ENCODE measurements around the gene CNTFR.

The CNTFR gene

DNA sequence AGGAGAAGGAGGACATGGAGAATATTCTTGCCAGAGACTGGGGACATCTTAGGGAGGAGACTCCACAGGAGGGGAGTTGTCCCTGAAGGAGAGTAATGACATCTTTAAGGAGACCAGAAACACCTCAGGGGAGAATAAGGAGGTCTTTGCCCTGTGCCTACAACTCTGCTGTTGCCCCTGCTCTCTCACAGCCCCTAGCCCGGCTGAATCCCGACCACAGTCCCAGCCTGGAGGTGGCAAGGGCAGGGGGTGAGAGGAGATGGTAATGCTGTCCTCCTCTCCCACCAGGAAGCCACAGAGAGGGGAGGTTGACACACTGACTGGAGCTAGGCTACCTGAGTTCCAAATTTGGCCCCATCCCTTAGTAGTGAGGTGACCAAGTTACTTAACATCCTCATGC, 36.5 kb downstream of the CNTFR start:
- Mint-ChIP-seq H3K4me3 (no peak overlapping the region), H3K4me1 (peaks cover 2% of the 10 kb centered on the region), H3K27ac (no peak overlapping the region), H3K27me3 (peaks cover 27% of the 10 kb centered on the region), H3K36me3 (no peaks in the 10 kb centered on the region), H3K9me3 (no peaks in the 10 kb centered on the region)
- DNase-seq (ENCODE audit: low spot score in 2 of 2) (no peak), ATAC-seq (ENCODE audit: low read depth) (no peak)

DNA sequence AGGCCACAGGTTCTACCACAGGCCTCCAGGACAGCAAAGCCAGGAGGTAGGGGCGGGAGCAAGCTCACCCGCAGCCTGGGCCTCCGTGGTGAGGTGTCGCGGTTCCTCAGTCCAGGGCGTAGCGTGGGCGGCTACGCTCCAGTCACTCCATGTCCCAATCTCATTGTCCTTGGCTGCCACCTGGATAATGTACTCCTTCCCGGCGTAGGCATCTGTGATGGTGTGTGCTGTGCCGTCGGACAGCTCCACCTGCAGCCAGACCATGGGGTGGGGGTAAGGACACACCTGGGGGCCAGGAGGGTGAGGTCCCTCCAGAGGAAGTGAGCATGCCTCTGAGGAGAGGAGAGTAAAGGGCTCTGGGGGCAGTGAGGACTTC, 36.9 kb downstream of the CNTFR start:
- Mint-ChIP-seq H3K27ac (no peak overlapping the region), H3K9me3 (no peaks in the 10 kb centered on the region), H3K4me3 (no peak overlapping the region), H3K27me3 (peaks cover 27% of the 10 kb centered on the region), H3K36me3 (no peaks in the 10 kb centered on the region), H3K4me1 (peaks cover 2% of the 10 kb centered on the region)
- DNase-seq (ENCODE audit: low spot score in 2 of 2): no peak
- no peak for ATAC-seq (ENCODE audit: low read depth)

DNA sequence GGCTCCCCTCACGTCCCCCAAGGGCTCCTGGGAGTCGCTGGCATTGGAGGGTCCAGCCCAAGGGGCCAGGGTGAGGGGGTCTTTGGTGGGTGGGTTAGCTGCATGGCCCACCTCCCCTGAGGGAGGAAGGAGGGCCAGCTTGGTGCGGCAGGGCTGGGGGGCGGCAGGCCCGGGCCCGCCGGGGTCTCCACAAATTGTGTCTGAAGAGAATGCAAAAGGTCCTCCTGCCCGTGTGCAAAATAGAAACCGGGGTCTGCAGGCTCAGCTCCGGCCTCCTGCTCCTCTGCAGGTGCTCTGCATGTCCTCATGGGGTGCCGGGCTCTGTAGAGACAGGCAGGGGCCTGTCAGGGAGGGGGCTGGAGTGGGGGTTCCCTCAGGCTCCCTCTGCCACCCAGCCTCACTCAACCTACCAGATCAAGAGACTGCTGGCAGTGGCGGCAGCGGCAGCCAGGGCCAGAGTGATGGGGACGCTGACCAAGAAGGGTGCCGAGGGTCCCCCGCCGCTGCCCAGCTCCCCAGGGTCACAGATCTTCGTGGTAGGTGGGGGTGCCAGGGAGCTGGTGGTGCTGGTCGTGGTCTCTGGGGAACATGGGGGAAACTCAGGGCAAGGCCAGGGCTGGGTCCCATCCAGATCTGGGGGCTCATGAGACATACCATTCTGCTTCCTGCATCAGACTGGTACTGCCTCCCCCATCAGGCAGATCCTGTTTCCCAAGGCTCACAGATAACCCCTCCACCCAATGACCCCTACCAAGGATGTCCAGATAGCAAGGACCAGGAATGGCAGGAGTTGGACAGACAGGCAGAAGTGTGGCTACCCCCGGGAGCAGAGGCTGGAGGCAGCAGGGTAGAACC, 37.5 kb downstream of the CNTFR start:
- no peak for DNase-seq (ENCODE audit: low spot score in 2 of 2)
- H3K27me3 Mint-ChIP-seq: peaks cover 26% of the 10 kb centered on the region
- H3K4me3 Mint-ChIP-seq: no peak overlapping the region
- H3K27ac Mint-ChIP-seq: no peak overlapping the region
- no peaks in the 10 kb centered on the region for H3K9me3 Mint-ChIP-seq
- H3K36me3 Mint-ChIP-seq: no peaks in the 10 kb centered on the region
- peaks cover 2% of the 10 kb centered on the region for H3K4me1 Mint-ChIP-seq
- ATAC-seq (ENCODE audit: low read depth): no peak

DNA sequence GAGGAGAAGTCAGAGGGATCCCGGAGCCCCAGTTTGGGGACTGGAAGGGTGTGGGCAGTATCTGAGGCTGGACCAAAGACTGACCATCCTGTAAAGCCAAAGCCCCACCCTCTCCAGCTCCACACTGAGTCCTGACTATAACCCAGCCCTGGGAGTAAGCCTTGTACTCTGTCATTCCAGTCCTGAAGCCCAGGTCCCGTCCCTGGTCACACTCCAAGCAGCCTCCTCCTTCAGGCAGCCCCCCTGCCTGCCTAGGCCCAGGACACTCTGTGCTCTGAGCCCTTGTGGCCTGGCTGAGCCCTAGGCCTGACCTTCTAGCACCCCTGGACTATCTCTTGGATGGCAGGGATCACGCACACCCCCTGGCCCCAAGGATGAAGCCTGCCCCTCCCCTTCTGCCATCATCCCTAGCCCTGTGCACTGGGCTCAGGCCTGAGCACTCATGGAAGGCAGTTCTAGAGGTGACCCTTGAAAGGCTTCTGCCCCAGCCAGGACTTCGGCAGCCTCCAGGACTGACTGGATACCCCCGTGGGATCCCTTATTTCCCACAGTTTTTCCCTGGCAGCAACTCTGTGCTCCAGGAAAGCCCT, 38.7 kb downstream of the CNTFR start:
- H3K9me3 Mint-ChIP-seq: no peaks in the 10 kb centered on the region
- no peaks in the 10 kb centered on the region for H3K36me3 Mint-ChIP-seq
- H3K27ac Mint-ChIP-seq: no peak overlapping the region
- DNase-seq (ENCODE audit: low spot score in 2 of 2) (no peak), ATAC-seq (ENCODE audit: low read depth) (no peak)
- H3K27me3 Mint-ChIP-seq: peaks cover 23% of the 10 kb centered on the region
- peaks cover 2% of the 10 kb centered on the region for H3K4me1 Mint-ChIP-seq
- no peak overlapping the region for H3K4me3 Mint-ChIP-seq

DNA sequence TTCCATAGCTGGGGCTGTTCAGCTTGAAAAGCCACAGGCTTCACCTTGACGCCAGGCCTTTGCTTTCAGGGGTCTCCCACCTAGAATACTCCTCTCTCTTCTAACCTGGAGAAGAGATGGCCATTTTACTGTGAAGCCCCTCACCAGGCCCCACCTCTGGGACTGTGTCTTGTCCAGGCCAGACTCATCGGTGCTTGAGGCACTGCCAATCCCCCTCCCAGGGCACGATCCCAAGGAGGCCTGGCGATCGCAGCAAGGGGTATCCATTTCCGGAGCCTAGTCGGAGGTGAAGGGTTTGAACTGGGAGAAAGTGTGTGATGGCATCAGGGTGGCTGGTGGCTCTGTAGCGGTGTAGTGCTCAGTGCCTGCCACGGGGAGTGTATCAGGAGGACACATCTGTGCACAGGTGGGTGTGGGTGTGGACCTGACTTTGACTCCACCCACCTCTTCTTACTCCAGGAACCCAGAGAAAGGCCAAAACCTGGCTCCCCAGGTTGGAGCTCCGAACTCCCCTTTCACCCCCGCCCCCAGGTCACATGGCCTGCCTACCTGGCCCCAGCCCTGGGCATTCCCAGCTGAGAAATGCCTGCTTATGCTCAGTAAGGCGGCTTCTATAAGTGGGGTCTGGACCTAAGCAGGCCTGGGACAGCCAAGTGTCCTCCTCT, 39.4 kb downstream of the CNTFR start:
- Mint-ChIP-seq H3K36me3 (no peaks in the 10 kb centered on the region), H3K27ac (no peak overlapping the region), H3K27me3 (peaks cover 26% of the 10 kb centered on the region), H3K9me3 (no peaks in the 10 kb centered on the region), H3K4me3 (no peak overlapping the region), H3K4me1 (peaks cover 2% of the 10 kb centered on the region)
- no peak for DNase-seq (ENCODE audit: low spot score in 2 of 2)
- no peak for ATAC-seq (ENCODE audit: low read depth)

DNA sequence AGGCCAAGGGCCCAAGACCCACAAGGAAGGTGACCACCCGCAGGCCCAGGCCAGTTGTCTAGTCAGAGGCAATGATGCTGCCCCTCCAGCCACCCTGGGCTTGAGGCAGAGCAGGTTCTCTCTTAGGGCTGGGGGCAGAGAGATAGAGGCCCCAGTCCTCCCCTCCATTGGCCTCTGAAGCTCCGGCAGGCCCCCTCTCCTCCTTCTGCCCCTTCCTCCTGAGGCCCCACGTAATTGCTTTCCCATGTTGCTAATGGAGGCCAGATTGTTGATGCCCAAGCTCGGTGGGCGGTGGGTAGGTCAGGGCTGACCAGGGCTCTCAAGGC, 40.2 kb downstream of the CNTFR start:
- H3K27me3 Mint-ChIP-seq: peaks cover 23% of the 10 kb centered on the region

DNA sequence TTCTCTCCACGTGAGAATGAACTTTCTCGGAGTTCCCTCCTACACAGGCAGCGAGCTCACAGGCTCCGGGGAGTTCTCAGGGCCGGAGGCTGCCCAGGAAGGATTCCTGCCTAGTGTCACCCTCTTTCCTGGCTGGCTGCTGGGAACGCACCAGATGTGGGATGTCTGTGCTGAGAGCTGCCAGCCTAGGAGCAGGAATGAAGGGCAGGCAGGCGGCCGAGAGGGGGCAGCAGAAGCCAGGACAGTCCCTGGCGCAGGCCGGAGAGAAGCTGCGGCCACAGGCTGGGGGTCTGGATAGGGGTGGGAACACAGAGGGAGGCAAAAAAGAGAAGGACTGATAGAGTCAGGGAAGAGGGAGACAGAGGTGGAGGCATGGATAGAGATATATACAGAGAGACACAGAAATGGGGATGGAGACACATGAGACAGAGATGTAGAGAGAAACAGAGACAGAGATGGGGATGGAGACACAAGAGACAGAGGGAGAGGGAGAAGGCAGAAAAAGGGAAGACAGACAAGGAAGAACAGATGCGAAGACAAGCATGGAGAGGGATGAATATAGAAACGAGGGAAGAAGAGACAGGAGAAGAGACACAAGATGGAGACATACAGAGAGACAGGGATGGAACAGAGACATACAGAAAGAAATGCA, 41.4 kb downstream of the CNTFR start:
- DNase-seq (ENCODE audit: low spot score in 2 of 2) (no peak), ATAC-seq (ENCODE audit: low read depth) (peak; percentile 61)
- peaks cover 2% of the 10 kb centered on the region for H3K4me1 Mint-ChIP-seq
- H3K27me3 Mint-ChIP-seq: peaks cover 21% of the 10 kb centered on the region
- no peaks in the 10 kb centered on the region for H3K9me3 Mint-ChIP-seq
- H3K36me3 Mint-ChIP-seq: no peaks in the 10 kb centered on the region
- H3K4me3 Mint-ChIP-seq: no peak overlapping the region
- H3K27ac Mint-ChIP-seq: no peak overlapping the region

More for the DNA sequence above, 40.2 kb downstream of the CNTFR start:
- Mint-ChIP-seq H3K4me1 (peaks cover 2% of the 10 kb centered on the region), H3K9me3 (no peaks in the 10 kb centered on the region), H3K36me3 (no peaks in the 10 kb centered on the region), H3K4me3 (no peak overlapping the region), H3K27ac (no peak overlapping the region)
- no peak for ATAC-seq (ENCODE audit: low read depth)
- no peak for DNase-seq (ENCODE audit: low spot score in 2 of 2)

DNA sequence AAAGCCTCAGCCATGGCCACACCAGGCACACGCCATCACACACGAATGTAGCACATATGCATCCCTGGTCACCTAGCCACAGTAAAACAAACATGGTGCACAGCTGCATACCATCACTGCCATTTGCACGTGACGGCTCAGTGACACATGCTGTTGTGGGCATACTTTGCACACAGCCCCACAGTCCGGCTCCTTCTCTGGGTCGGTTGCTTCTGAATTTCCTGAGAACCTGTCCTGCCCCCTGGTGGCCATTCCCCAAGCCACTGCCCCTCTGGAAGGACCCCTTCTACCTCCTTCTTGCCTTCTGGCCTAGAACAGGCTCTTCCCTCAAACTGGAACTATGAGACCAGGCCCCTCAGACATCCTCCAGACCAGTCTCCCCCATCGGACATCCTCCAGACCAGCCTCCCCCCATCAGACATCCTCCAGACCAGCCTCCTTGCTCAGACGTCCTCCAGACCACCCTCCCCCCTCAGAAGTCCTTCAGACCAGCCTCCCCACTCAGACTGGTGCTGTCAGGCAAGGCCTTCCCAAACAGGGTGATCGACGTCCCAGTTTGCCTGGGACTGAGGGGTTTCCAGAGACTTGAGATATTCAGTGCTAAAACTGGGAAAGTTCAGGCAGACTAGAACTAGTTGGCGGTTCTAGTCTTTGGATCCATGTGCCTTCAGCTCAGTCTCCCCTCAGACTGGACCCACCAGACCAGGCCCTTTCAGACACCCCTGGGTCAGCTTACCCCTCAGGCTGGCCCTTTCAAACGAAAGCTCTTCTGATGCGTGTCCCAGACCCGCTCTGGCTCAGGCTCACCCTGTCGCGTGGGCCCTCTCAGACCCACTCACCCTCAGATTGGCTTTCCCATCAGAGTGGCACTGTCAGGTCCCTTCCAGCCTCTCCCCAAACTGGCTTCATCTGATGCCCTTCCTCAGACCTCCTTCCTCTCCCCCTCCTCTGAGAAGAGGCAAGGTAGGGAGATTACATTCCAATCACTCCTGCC, 42.4 kb downstream of the CNTFR start:
- ATAC-seq (ENCODE audit: low read depth): peak; percentile 62
- Mint-ChIP-seq H3K27me3 (peaks cover 18% of the 10 kb centered on the region), H3K4me3 (no peak overlapping the region), H3K9me3 (no peaks in the 10 kb centered on the region), H3K27ac (no peak overlapping the region), H3K36me3 (no peaks in the 10 kb centered on the region), H3K4me1 (peaks cover 2% of the 10 kb centered on the region)
- peak in 1 of 2 donors; percentile 18 for DNase-seq (ENCODE audit: low spot score in 2 of 2)

DNA sequence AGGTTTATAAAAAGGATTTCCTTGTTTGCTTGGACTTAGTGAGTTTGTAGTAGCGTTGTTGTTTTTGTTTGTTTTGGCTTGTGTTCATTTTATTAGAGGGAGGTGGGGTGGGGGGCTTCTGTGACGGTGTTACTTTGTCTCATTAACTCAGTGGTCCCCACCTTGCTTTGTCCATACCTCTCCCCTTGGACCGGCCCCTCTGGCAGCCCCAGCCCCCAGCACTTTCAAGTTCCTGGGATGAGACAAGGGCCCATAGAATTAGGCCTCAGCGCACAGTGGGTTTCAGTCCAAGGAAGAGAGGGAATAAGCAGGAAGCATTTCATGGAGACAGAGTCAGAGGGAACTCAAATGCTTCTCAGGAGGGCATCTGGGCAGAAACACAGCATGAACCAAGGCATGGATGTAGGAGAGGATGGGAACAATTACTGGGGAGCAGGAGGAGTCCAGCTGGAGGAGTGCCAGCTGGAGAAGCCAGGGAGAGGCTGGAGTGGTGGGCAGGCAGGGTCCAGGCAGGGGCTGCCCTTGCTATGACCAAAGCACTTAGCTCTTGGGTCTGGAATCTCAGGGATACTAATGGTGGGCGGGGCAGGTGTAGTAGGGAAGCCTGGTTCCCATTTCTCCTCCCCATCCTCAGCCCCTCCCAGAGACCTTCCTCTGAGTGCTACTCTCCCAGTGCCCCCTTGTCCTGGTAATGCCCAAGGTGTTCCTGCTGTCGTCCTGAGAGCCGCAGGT, 43.3 kb downstream of the CNTFR start:
- Mint-ChIP-seq H3K4me1 (peaks cover 2% of the 10 kb centered on the region), H3K27ac (no peak overlapping the region), H3K36me3 (no peaks in the 10 kb centered on the region), H3K9me3 (no peaks in the 10 kb centered on the region), H3K4me3 (no peak overlapping the region), H3K27me3 (peaks cover 17% of the 10 kb centered on the region)
- ATAC-seq (ENCODE audit: low read depth) (no peak), DNase-seq (ENCODE audit: low spot score in 2 of 2) (no peak)

DNA sequence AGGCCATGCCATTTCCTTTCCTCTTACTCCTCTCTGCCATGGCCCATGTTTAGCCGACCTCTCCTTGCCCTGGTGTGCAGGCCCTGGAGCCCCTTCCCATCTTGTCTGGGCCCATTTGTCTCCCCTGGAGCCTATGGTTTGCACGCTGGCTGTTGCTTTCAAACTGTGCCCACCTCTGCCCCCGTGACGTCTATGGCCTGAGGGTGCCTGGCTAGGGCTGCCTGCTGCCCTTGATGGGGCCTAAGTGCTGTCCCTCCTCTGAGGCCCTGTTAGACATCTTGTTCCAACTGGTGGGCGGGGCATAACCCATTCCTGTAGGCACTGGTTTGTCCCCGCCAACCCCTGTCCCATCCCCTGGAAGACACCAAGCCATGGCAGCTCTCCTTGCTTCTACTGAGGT, 44.0 kb downstream of the CNTFR start:
- H3K9me3 Mint-ChIP-seq: no peaks in the 10 kb centered on the region
- H3K27ac Mint-ChIP-seq: no peak overlapping the region
- ATAC-seq (ENCODE audit: low read depth) (no peak), DNase-seq (ENCODE audit: low spot score in 2 of 2) (no peak)
- H3K36me3 Mint-ChIP-seq: no peaks in the 10 kb centered on the region
- no peak overlapping the region for H3K4me3 Mint-ChIP-seq
- H3K27me3 Mint-ChIP-seq: peaks cover 19% of the 10 kb centered on the region
- peaks cover 2% of the 10 kb centered on the region for H3K4me1 Mint-ChIP-seq

DNA sequence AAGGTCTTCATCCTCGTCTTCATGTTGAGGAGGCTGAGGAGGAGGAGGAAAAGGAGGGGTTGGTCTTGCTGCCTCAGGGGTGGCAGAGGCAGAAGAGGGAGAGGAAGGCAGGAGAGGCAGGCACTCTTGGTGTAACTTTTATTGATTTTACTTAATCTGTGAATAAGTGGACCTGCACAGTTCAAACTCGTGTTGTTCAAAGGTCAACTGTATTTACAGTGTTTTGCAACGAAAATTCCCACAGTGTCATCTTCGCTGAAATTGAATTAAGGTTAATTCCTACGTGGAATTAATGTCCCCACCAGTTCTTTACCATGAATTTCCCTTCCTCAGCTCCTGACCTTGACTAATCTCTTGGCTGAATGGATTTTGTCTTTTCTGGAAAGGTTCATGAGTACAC, 45.5 kb downstream of the CNTFR start:
- Mint-ChIP-seq H3K27ac (no peak overlapping the region), H3K27me3 (peaks cover 22% of the 10 kb centered on the region), H3K4me3 (no peak overlapping the region), H3K4me1 (peaks cover 2% of the 10 kb centered on the region), H3K36me3 (no peaks in the 10 kb centered on the region), H3K9me3 (no peaks in the 10 kb centered on the region)
- DNase-seq (ENCODE audit: low spot score in 2 of 2) (no peak), ATAC-seq (ENCODE audit: low read depth) (no peak)

DNA sequence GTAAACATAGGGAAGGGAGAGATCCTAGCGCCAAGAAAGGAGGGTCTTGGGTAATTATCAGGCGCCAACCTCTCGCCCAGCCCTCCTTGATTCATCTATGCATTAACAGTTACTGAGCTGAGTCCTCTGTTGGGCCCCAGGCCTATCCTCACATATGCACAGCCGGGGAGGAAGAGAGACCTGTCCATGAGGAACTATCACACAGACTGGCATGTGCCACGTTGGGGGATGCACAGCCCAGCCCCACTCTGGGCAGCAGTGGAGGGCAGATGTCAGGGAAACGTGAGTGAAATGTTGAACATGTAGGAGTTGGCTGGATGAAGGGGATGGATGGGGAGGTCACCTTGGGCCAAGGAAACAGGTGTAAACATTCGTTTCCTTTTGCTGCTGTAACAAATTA, 48.0 kb downstream of the CNTFR start:
- Mint-ChIP-seq H3K36me3 (no peaks in the 10 kb centered on the region), H3K27ac (no peak overlapping the region), H3K9me3 (no peaks in the 10 kb centered on the region), H3K4me1 (no peaks in the 10 kb centered on the region), H3K27me3 (peaks cover 19% of the 10 kb centered on the region), H3K4me3 (no peak overlapping the region)
- DNase-seq (ENCODE audit: low spot score in 2 of 2): no peak
- no peak for ATAC-seq (ENCODE audit: low read depth)

DNA sequence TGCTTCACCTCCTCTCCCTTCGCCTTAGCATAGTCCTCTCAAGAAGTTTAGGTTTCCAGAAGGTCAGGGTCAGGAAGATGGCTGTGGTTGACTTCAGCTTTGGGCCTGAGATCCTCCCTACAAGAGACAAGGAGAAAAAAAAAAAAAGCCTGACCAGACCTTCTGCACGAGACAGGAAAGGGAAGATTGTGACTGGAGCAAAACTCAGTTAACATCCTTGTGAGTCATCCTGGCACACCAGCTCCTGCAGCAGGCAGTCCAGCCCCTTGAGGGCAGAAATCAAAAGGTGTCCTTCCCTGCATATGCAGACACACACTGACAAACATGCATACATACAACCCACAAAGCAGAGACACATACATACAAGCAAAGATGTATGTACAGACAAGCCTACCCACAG, 48.7 kb downstream of the CNTFR start:
- no peak for ATAC-seq (ENCODE audit: low read depth)
- no peak overlapping the region for H3K27ac Mint-ChIP-seq

More for the DNA sequence above, 48.7 kb downstream of the CNTFR start:
- no peaks in the 10 kb centered on the region for H3K4me1 Mint-ChIP-seq
- H3K36me3 Mint-ChIP-seq: no peaks in the 10 kb centered on the region
- no peaks in the 10 kb centered on the region for H3K9me3 Mint-ChIP-seq
- H3K4me3 Mint-ChIP-seq: no peak overlapping the region
- no peak for DNase-seq (ENCODE audit: low spot score in 2 of 2)
- H3K27me3 Mint-ChIP-seq: peaks cover 19% of the 10 kb centered on the region

All from memory B cell (primary cell).